Skin of body (tissue), 2 donors: ENCODE results near the gene RNF212B. TPM values are rescaled to one million over a fixed set of nuclear protein-coding genes. Genes with fewer than 3 reads are reported as not detected.
"Not testable (repeated sequence)": the region's sequence is repeated elsewhere in the genome, so short reads cannot be mapped to it uniquely, and the experiment has no call there.

ENCODE experiments used
- DNase-seq: peaks from one replicate; lab custom pipeline; 2025; lab: John Stamatoyannopoulos, UW
- total RNA-seq: library from RNA; depleted of rRNA; stranded (reverse); fragments of >200 nt; gene quantifications from one replicate; pipeline ENCODE4 v1.2.3, GENCODE V29; 2014

Gene RNF212B
- total RNA-seq, 1 donor from 2014 or later: not detected

- DNase-seq: no peak
These were observed 4.3 kb downstream of the RNF212B start for GRCh38 chr14:23242076-23242475.

- no peak for DNase-seq
These were observed 5.3 kb downstream of the RNF212B start for GRCh38 chr14:23243066-23243465.

GRCh38 chr14:23245282-23245681, 7.5 kb downstream of the RNF212B start:
- DNase-seq: no peak

GRCh38 chr14:23248601-23249000, 10.9 kb downstream of the RNF212B start:
- no peak for DNase-seq

GRCh38 chr14:23249824-23250223, 12.1 kb downstream of the RNF212B start:
- DNase-seq: no peak

- no peak for DNase-seq
These were observed 14.3 kb downstream of the RNF212B start for GRCh38 chr14:23252006-23252405.

GRCh38 chr14:23252420-23253333, 14.9 kb downstream of the RNF212B start:
- DNase-seq: no peak

GRCh38 chr14:23258256-23258655, 20.5 kb downstream of the RNF212B start:
- DNase-seq: no peak

GRCh38 chr14:23259426-23259825, 21.7 kb downstream of the RNF212B start:
- DNase-seq: no peak

- DNase-seq: not testable (repeated sequence)
These were observed 23.1 kb downstream of the RNF212B start for GRCh38 chr14:23260849-23261248.

GRCh38 chr14:23269193-23269592, 31.5 kb downstream of the RNF212B start:
- DNase-seq: no peak

GRCh38 chr14:23275412-23275811, 37.7 kb downstream of the RNF212B start:
- no peak for DNase-seq

GRCh38 chr14:23277189-23277588, 39.5 kb downstream of the RNF212B start:
- DNase-seq: no peak

GRCh38 chr14:23277928-23278327, 40.2 kb downstream of the RNF212B start:
- not testable (repeated sequence) for DNase-seq

- DNase-seq: no peak
These were observed 43.5 kb downstream of the RNF212B start for GRCh38 chr14:23281247-23281646.

- no peak for DNase-seq
These were observed 47.2 kb downstream of the RNF212B start for GRCh38 chr14:23284654-23285529.

GRCh38 chr14:23285530-23286019, 47.8 kb downstream of the RNF212B start:
- DNase-seq: no peak

- DNase-seq: peak; percentile 99
These were observed 48.5 kb downstream of the RNF212B start, which contains the start of gene HOMEZ for GRCh38 chr14:23286020-23286901. HOMEZ (minus strand) TSS chr14:23286132; CDS start chr14:23285952, 180 bp downstream.

- no peak for DNase-seq
These were observed 49.3 kb downstream of the RNF212B start for GRCh38 chr14:23286902-23287479.
